Coronary artery (tissue), 2 donors: ENCODE data around the gene MYO6.

Experiments
- DNase-seq: peaks from one replicate; pipeline ENCODE4 v3.0.0-alpha.2; 2017; ENCODE audit warnings: low spot score
- H3K27ac ChIP-seq, 2 donors: fragments of 200-600 bp; sonication (generic); one replicate each; pipeline ENCODE4 v1.5.1; 2016 to 2019
- H3K4me3 ChIP-seq: fragments of 200-600 bp; sonication (generic); 2 replicates; pipeline ENCODE4 v1.5.1; 2016; ENCODE audit warnings: mild to moderate bottlenecking, moderate library complexity
- CTCF ChIP-seq: fragments of 200-600 bp; sonication (generic); IDR thresholded peaks from one replicate; pipeline ENCODE4 v1.5.1; 2019; ENCODE audit warnings: antibody characterized with exemption

MYO6 gene

GRCh38 chr6:75743971-75744370 is 5.1 kb upstream of the MYO6 start:
- TF ChIP-seq CTCF: no peak
- DNase-seq: no peak
- Histone ChIP-seq H3K4me3 (no peak overlapping the region), H3K27ac (no peak overlapping the region)

GRCh38 chr6:75745404-75745803 is 3.6 kb upstream of the MYO6 start:
- DNase-seq: no peak
- no peak overlapping the region for H3K27ac ChIP-seq
- no peak overlapping the region for H3K4me3 ChIP-seq
- no peak for TF ChIP-seq CTCF

GRCh38 chr6:75746221-75746620 is 2.8 kb upstream of the MYO6 start:
- DNase-seq: no peak
- Histone ChIP-seq H3K27ac (no peak overlapping the region), H3K4me3 (no peak overlapping the region)
- TF ChIP-seq CTCF: no peak

- H3K27ac ChIP-seq: no peak overlapping the region
Observed at GRCh38 chr6:75747152-75747992, 1.7 kb upstream of the MYO6 start.

GRCh38 chr6:75748003-75748742 is 866 bp upstream of the MYO6 start:
- no peak for TF ChIP-seq CTCF
- Histone ChIP-seq H3K4me3 (peak overlapping the region; percentile 87), H3K27ac (peak overlapping the region; percentile 76 to 86)
- DNase-seq: no peak

More at GRCh38 chr6:75747152-75747992, 1.7 kb upstream of the MYO6 start:
- TF ChIP-seq CTCF: no peak
- H3K4me3 ChIP-seq: no peak overlapping the region
- no peak for DNase-seq

GRCh38 chr6:75751443-75751842 is 2.4 kb downstream of the MYO6 start:
- DNase-seq: no peak
- no peak overlapping the region for H3K4me3 ChIP-seq
- TF ChIP-seq CTCF: no peak
- no peak overlapping the region for H3K27ac ChIP-seq
